GM10248 (cell line): ENCODE data around the gene TSG101.

ENCODE experiments used
- CTCF ChIA-PET: fragments of 300-600 bp; sonication (Branson Sonifier 250); formaldehyde crosslinking; extraction: SDS; loops from one replicate; lab custom pipeline; 2021; ENCODE audit warnings: antibody characterized with exemption; lab: Yijun Ruan, JAX
- POLR2A ChIA-PET: fragments of 350-650 bp; sonication (Branson Sonifier 250); formaldehyde crosslinking; extraction: SDS; loops from one replicate; lab custom pipeline; 2020; ENCODE audit warnings: antibody characterized with exemption; lab: Yijun Ruan, JAX
- DNase-seq: peaks from one replicate; pipeline ENCODE4 v3.0.0; 2012; ENCODE audit errors: extremely low spot score
- TF ChIP-seq, protein P1 (sequence below): IDR thresholded peaks from 2 replicates; pipeline ENCODE4 v1.5.1; 2012; ENCODE audit warnings: mild to moderate bottlenecking, low read depth; ENCODE audit errors: extremely low read depth, missing control alignments, control extremely low read depth

The TSG101 gene

DNA sequence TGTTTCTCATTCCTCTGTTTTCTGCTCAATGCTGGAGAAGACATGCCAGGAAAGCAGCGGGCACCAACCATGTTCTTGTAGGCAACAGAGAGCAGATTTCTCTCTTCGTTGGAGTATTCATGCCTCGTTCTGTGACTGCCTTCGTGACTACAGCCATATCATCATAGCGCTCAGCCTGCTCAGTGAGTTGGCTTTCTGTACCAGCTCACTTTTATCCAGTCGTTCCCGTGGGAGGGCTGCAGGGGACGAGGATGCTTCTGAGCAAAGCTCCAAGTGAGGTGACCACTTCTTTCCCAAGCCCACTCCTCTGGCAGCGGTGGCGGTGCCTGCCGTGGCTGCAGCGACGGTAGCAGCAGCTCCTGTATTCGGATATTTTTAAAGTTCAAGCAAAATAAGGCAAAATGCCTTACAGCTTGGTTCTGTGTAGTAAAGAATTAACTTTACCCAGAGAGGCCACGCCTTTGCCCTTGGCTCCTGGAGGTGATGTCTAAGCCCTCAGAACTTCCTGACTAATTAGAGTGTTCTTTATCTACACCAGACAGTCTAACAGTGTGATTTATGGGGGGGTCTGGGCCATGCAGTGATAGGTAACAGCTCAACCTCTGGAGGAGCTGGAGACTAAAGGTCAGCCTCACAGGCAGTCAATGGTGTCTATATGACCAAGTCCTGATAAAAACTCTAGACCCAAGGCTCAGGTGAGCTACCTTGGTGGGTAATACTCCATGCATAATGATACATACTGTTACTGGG is 35.8 kb downstream of the TSG101 start:
- TF ChIP-seq, protein P1, sequence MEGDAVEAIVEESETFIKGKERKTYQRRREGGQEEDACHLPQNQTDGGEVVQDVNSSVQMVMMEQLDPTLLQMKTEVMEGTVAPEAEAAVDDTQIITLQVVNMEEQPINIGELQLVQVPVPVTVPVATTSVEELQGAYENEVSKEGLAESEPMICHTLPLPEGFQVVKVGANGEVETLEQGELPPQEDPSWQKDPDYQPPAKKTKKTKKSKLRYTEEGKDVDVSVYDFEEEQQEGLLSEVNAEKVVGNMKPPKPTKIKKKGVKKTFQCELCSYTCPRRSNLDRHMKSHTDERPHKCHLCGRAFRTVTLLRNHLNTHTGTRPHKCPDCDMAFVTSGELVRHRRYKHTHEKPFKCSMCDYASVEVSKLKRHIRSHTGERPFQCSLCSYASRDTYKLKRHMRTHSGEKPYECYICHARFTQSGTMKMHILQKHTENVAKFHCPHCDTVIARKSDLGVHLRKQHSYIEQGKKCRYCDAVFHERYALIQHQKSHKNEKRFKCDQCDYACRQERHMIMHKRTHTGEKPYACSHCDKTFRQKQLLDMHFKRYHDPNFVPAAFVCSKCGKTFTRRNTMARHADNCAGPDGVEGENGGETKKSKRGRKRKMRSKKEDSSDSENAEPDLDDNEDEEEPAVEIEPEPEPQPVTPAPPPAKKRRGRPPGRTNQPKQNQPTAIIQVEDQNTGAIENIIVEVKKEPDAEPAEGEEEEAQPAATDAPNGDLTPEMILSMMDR = no peak
- POLR2A ChIA-PET = no interaction called here
- no peak for DNase-seq
- CTCF ChIA-PET = interaction anchor here (0.8 to 2.1 kb wide), 8 partner anchors 11 to 375 kb away, joined by 3 to 6 read pairs (median 3); no protein-coding TSS in a partner anchor

DNA sequence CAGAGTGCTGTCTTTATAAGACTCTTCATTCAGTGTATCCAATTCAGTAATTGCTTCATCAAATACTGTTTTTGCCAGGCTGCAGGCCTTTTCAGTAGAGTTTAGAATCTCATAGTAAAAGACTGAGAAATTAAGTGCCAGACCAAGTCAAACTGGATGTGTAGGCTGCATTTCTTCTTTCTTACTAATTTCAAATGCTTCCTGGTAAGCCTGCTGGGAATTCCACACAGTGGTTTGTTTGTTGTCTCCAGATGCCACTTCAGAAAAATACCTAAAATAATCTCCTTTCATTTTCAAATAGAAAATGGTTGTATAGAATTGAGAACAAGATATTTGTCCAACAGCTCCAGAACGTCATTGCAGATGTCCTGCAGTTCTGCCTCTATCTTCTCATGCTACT is 36.4 kb downstream of the TSG101 start:
- ChIA-PET CTCF (interaction anchor here (1.3 to 2.1 kb wide), 3 partner anchors 14 to 33 kb away, joined by 3 to 6 read pairs (median 5); no protein-coding TSS in a partner anchor), POLR2A (no interaction called here)
- TF ChIP-seq, protein P1 = no peak
- no peak for DNase-seq

DNA sequence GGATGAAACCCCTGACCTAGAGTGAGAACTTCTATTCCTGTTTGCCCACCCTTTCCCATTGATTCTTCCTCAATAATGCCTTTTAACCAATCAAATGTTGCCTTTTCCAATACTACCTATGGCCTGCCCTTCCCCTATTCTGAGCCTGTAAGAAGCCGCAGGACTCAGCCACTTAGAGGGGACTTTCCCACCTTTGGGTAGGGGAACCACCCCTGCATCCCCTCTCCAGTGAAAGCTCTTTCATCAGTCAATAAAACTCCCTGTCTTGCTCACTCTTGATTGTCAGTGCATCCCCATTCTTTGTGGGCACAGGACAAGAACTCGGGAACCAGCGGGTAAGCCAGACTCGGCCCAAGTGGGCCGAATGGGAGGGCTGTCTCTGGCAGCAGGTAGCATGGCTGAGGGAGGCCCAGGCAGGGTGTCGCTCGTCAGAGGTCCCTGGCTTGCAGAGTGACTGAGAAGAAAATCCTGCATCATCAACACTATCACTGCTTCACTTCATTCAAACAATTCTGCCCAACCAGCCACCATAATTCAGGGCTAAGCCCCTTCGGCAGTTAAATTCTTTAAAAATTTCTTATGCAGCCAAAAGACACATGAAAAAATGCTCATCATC is 40.7 kb downstream of the TSG101 start:
- peak; percentile 36 for DNase-seq
- CTCF ChIA-PET = no interaction called here
- POLR2A ChIA-PET = no interaction called here
- TF ChIP-seq, protein P1 = no peak

DNA sequence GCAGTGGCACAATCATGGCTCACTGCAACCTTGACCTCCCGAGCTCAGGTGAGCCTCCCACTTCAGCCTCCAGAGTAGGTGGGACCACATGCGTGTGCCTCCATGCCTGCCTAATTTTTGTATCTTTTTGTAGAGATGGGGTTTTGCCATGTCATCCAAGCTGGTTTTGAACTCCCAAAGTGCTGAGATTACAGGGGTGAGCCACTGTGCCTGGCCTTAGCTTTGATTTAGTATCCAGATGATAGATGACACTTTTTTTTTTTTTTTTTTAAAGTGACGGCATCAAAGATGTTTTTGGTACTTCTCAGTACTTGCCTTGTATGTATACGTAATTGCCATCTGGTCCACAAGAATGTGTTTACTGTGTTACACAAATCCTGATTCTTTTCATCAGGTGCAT is 47.7 kb downstream of the TSG101 start:
- TF ChIP-seq, protein P1 = no peak

DNA sequence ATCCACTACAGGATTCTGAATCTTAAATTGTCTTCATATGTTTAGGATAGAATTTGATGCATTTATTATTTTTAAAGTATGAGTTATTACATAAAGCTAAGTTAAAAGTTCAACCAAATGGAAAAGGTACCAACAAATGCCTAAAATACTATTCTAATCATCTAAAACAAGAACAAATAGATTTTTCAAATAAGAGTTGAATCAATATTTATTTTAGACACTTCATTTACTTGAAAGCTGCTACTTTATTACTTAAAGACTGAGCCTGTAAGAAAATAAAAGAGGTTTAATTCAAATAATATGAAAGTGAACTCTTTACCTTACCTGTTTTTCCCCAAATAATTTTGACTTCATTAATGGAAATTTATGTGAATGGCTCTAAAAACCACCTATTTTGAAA is 54.2 kb downstream of the TSG101 start:
- POLR2A ChIA-PET = no interaction called here

More for the DNA sequence above, 47.7 kb downstream of the TSG101 start:
- POLR2A ChIA-PET = interaction anchor here (0.6 kb wide), 1 partner anchor 85 kb away, joined by 3 read pairs; the partner anchor contains the start of gene LDHA
- CTCF ChIA-PET = interaction anchor here (1.2 to 1.8 kb wide), 2 partner anchors 15 to 30 kb away, joined by 4 to 5 read pairs; no protein-coding TSS in a partner anchor
- no peak for DNase-seq

DNA sequence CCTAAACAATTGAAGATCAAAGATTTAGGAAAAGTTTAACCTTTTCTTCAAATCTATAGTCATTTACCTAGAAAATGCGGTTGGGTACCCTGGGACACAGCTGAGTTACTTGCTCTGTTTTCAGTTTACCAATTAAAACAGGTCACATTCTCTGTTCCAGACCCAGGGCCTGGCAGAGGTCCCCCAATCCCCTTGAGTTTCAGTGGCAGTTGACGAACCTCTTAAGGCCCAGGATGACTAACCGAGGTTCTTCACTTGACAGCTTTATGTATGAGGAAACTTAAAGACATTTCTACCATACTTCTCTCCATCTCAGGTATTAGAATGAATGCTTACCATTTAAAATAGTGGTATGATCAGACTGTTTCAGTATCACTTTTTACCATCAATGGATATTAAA is 54.7 kb downstream of the TSG101 start:
- POLR2A ChIA-PET = no interaction called here
- DNase-seq = no peak
- TF ChIP-seq, protein P1 = no peak
- CTCF ChIA-PET = interaction anchor here (0.9 to 1.4 kb wide), 4 partner anchors 8 to 357 kb away, joined by 3 to 4 read pairs (median 4); no protein-coding TSS in a partner anchor

More for the DNA sequence above, 54.2 kb downstream of the TSG101 start:
- DNase-seq = no peak
- TF ChIP-seq, protein P1 = no peak
- CTCF ChIA-PET = interaction anchor here (0.9 to 1.4 kb wide), 5 partner anchors 9 to 357 kb away, joined by 3 to 4 read pairs (median 3); no protein-coding TSS in a partner anchor
